Astrocyte (in vitro differentiated cells and primary cell): Measurements from ENCODE around the gene PTPN1. TPM values are rescaled to one million over a fixed set of nuclear protein-coding genes. Genes with fewer than 3 reads are reported as not detected.

ENCODE experiments used
- DNase-seq: peaks from one replicate; pipeline ENCODE4 v3.0.0-alpha.2; 2010; ENCODE audit warnings: low read depth
- FAIRE-seq: peaks from 2 replicates; lab custom pipeline; 2011; peaks lifted over from hg19 to GRCh38; lab: Jason Lieb, UNC
- H2AFZ ChIP-seq: 2 replicates; pipeline ENCODE4 v1.6.0; 2012; ENCODE audit warnings: low read depth, low read length, inconsistent platforms
- H3K27ac ChIP-seq: 2 replicates; pipeline ENCODE4 v1.5.1; 2011; ENCODE audit warnings: low read depth, low read length, inconsistent platforms
- H3K27me3 ChIP-seq: 2 replicates; pipeline ENCODE4 v1.6.0; 2011; ENCODE audit warnings: low read length, inconsistent platforms; ENCODE audit not compliant: insufficient read depth
- H3K36me3 ChIP-seq: 2 replicates; pipeline ENCODE4 v1.5.1; 2011; ENCODE audit warnings: low read length, inconsistent platforms; ENCODE audit not compliant: insufficient read depth
- H3K4me1 ChIP-seq: 2 replicates; pipeline ENCODE4 v1.5.1; 2011; ENCODE audit warnings: low read length, inconsistent platforms; ENCODE audit not compliant: insufficient read depth
- H3K4me2 ChIP-seq: 2 replicates; pipeline ENCODE4 v1.6.0; 2012; ENCODE audit warnings: low read length, inconsistent platforms
- H3K4me3 ChIP-seq: 2 replicates; pipeline ENCODE4 v1.5.1; 2011; ENCODE audit warnings: low read depth, mild to moderate bottlenecking, low read length, inconsistent platforms; ENCODE audit not compliant: insufficient read depth
- H3K79me2 ChIP-seq: 2 replicates; pipeline ENCODE4 v1.6.0; 2012; ENCODE audit warnings: mild to moderate bottlenecking, low read length, inconsistent platforms; ENCODE audit not compliant: insufficient read depth
- H3K9ac ChIP-seq: 2 replicates; pipeline ENCODE4 v1.6.0; 2012; ENCODE audit warnings: mild to moderate bottlenecking, low read length, inconsistent platforms
- H3K9me3 ChIP-seq: 2 replicates; pipeline ENCODE4 v1.5.1; 2012; ENCODE audit warnings: low read depth, mild to moderate bottlenecking, low read length, inconsistent platforms; ENCODE audit not compliant: insufficient read depth
- H4K20me1 ChIP-seq: 2 replicates; pipeline ENCODE4 v1.6.0; 2012; ENCODE audit warnings: low read length, inconsistent platforms; ENCODE audit not compliant: insufficient read depth
- H3K27ac Mint-ChIP-seq: one replicate; pipeline ENCODE4 v1.8.0; 2021; ENCODE audit warnings: mild to moderate bottlenecking, mixed read lengths; ENCODE audit not compliant: unreplicated experiment
- H3K27me3 Mint-ChIP-seq: one replicate; pipeline ENCODE4 v1.8.0; 2021; ENCODE audit warnings: low read depth, mixed read lengths; ENCODE audit not compliant: unreplicated experiment
- H3K36me3 Mint-ChIP-seq: one replicate; pipeline ENCODE4 v1.8.0; 2021; ENCODE audit warnings: low read depth, mixed read lengths; ENCODE audit not compliant: unreplicated experiment
- H3K4me1 Mint-ChIP-seq: one replicate; pipeline ENCODE4 v1.8.0; 2021; ENCODE audit warnings: low read depth, mixed read lengths; ENCODE audit not compliant: unreplicated experiment
- H3K4me3 Mint-ChIP-seq: one replicate; pipeline ENCODE4 v1.8.0; 2021; ENCODE audit warnings: mild to moderate bottlenecking, moderate library complexity, mixed read lengths; ENCODE audit not compliant: unreplicated experiment
- H3K9me3 Mint-ChIP-seq: one replicate; pipeline ENCODE4 v1.8.0; 2021; ENCODE audit warnings: mild to moderate bottlenecking, mixed read lengths; ENCODE audit not compliant: unreplicated experiment
- CTCF ChIP-seq: IDR thresholded peaks from 2 replicates; pipeline ENCODE4 v1.5.1; 2011; ENCODE audit warnings: low read depth, mild to moderate bottlenecking, inconsistent platforms, low read length, moderate library complexity; ENCODE audit not compliant: insufficient read depth
- EZH2 ChIP-seq: IDR thresholded peaks from 2 replicates; pipeline ENCODE4 v1.6.1; 2012; ENCODE audit warnings: mild to moderate bottlenecking, low read length, inconsistent platforms; ENCODE audit not compliant: insufficient read depth
- total RNA-seq: library from RNA; stranded (reverse); gene quantifications from 2 replicates; pipeline ENCODE4 v1.2.1, GENCODE V29; 2021

PTPN1 gene
- total RNA-seq, 1 donor from 2014 or later: 64.9 TPM

GRCh38 chr20:50610212-50610718 lies 100.1 kb downstream of the PTPN1 start:
- Histone ChIP-seq H3K27ac (no peak overlapping the region), H3K36me3 (no peaks in the 10 kb centered on the region), H3K4me3 (no peak overlapping the region), H3K4me2 (no peak overlapping the region), H3K4me1 (no peaks in the 10 kb centered on the region), H3K79me2 (no peaks in the 10 kb centered on the region), H3K9me3 (no peaks in the 10 kb centered on the region), H2AFZ (no peak overlapping the region), H3K27me3 (peaks cover 3% of the 10 kb centered on the region), H3K9ac (no peak overlapping the region), H4K20me1 (no peaks in the 10 kb centered on the region)
- peaks cover 10% of the 10 kb centered on the region for H3K27me3 Mint-ChIP-seq
- TF ChIP-seq EZH2 (no peak), CTCF (no peak)
- FAIRE-seq: no peak
- H3K27ac Mint-ChIP-seq: no peak overlapping the region
- H3K4me1 Mint-ChIP-seq: no peaks in the 10 kb centered on the region
- H3K9me3 Mint-ChIP-seq: no peaks in the 10 kb centered on the region
- no peak overlapping the region for H3K4me3 Mint-ChIP-seq
- DNase-seq: no peak
- H3K36me3 Mint-ChIP-seq: no peaks in the 10 kb centered on the region

GRCh38 chr20:50611128-50611810 lies 101.1 kb downstream of the PTPN1 start:
- no peak overlapping the region for H3K27ac Mint-ChIP-seq
- no peaks in the 10 kb centered on the region for H3K36me3 Mint-ChIP-seq
- Histone ChIP-seq H3K27ac (no peak overlapping the region), H3K9me3 (no peaks in the 10 kb centered on the region), H3K79me2 (no peaks in the 10 kb centered on the region), H3K9ac (no peak overlapping the region), H2AFZ (no peak overlapping the region), H3K4me3 (no peak overlapping the region), H3K36me3 (no peaks in the 10 kb centered on the region), H4K20me1 (no peaks in the 10 kb centered on the region), H3K27me3 (peaks cover 3% of the 10 kb centered on the region), H3K4me1 (no peaks in the 10 kb centered on the region), H3K4me2 (no peak overlapping the region)
- no peaks in the 10 kb centered on the region for H3K9me3 Mint-ChIP-seq
- no peak for FAIRE-seq
- H3K4me1 Mint-ChIP-seq: no peaks in the 10 kb centered on the region
- DNase-seq: no peak
- TF ChIP-seq CTCF: no peak
- TF ChIP-seq EZH2: no peak
- peaks cover 10% of the 10 kb centered on the region for H3K27me3 Mint-ChIP-seq
- H3K4me3 Mint-ChIP-seq: no peak overlapping the region
